GM19467 (cell line): Measurements from ENCODE around the gene CRB2.

Source experiments
- ATAC-seq: cut with Tn5 transposase; IDR thresholded peaks from one replicate; pipeline ENCODE4 v1.9.1; 2021; ENCODE audit warnings: mild to moderate bottlenecking, moderate library complexity; ENCODE audit not compliant: unreplicated experiment

Gene CRB2

DNA sequence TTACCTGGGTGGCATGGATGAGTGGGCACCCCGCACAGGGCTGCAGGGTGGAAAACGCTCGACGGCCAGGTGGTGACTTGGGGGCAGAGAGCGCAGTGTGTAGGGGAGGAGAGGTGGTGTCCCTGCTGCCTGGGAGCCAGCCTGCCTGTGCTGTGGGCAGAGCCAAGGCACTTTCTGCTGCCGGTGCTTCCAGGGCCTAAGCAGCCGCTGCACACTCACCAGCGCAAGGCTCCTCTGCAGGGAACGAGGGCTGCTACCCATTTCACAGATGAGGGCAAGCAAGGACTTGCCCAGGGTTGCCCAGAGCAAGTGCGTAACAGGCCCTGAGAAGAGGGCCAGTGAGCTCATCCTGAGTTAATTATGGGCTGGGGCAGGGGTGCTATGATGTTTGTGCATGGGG is 62.5 kb downstream of the CRB2 start:
- ATAC-seq, result no peak

DNA sequence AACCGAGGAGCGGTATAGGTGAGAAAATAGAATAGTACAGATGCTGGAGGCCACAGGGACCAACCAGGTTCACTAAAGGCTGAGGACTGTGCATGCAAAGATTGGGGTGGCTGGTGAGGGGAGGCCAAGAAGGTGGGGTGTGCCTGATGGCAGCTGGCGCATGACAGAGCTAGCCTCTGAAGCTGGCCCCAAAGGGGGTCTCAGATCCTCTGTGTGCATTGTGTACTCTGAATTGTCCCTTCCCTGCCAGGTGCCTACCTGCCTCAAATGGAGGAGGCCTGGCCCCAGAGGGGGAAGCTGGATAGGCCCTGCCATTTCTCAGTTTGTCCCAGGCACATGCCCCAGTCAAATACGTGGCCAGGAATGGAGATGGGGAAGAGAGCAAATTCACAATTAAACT is 63.1 kb downstream of the CRB2 start:
- no peak for ATAC-seq

DNA sequence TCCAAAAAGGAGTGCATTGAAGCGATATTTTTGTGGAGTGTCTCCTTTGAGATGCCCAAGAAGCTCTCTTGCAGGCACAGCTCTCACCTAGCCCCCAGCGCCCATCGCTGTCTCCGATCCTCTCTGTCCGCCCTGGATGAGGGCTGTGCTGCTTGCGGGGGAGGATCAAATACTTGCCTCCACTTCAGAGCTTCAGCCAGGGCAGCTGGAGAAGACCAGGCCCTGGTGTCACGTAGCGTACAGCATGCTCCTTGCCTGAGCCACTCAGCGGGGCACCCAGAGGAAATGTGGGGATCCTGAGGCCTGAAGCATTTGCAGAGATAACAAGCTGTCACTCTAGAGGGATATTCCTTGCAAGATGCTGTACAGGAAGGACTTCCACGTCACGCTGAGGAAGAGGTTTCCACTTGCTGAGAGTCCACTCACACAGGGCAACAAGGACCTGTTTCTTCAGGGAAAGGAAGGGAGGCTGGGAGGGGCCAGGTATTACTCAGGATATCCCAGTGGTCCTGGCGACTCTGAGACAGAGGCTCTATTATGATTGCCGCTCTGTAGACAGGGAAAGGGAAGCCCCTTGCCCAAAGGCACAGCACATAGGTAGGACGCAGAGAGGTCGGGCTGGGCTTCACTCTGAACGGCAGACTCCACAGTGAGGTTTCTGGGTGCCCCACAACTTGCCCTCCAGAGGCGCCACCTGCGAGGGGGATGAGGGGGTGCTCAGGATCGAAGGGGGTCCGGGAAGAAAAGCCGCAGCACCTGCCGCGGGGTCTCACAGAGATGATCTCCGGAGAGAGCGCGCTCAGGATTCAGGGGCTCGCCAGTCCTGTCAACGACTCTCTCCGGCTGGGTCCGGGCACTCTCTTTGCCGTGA is 64.0 kb downstream of the CRB2 start:
- ATAC-seq, result no peak

GRCh38 chr9:123420592-123421111 is 64.7 kb downstream of the CRB2 start:
- no peak for ATAC-seq

GRCh38 chr9:123421186-123421585 is 65.2 kb downstream of the CRB2 start:
- ATAC-seq, result no peak

DNA sequence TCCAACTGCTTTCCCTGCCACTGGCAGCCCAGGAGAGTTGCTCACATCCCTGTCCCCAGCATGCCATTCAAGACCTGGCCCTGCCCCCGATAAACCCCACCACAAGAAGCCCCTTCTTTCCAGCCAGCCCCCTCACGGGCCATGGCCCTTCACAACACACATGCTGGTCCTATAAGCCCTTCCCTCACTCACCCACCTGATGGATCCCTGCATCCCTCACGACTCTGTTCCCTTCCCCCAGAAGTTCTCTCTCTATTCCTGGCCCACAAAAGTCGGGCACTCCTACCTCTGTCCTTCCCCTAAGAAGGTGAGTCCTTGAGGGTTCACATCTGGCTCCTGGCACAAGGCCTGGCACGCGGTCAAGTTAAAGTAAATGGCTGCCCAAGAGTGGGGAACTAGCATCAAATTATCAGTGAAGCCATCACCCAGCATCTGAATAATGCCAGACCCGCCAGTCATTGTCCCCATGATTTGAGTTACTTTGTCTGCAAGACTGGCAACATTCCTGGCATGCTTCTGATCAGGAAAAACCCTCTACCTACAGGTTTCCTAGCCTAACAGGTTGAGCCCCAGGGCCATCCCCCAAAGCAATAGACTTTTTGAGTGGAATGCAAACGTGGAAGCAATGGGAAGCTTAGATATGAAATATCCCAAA is 65.9 kb downstream of the CRB2 start:
- no peak for ATAC-seq

GRCh38 chr9:123422635-123423310 is 66.8 kb downstream of the CRB2 start:
- ATAC-seq, result no peak

DNA sequence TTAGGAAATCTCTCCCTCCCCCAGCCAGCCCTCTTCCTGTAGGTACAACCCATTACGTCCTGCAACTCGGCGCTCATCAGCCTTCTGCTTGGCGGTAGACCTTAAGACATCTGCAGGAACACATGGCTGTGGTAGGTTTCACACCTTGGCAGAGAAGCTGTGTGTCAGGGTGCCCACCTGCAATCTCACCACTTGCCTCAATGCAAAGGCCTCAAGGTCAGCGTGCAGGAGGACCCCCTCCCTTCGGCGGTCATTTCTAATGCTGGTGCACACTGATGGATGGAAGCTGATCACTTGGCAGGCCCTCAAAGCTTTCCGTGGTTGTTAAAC is 67.3 kb downstream of the CRB2 start:
- no peak for ATAC-seq

DNA sequence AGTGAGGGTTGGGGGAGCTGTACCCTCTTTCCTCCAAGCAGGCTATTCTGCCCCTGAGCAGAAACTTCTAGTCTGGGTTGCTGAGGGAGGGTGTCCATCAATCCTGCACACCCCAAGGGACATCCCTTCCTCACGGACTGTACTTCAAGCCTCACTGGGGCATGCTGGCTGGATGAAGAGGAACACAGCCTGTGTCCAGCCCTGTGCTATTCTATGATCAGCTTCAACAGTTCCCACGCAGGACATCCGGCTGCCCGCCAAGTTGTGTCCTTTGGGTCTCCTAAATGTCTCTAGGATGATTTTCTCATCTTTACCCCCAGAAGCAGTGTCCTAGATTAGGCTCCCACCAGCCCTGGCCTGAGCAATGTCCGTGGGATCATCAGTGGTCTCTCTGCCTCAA is 68.1 kb downstream of the CRB2 start:
- no peak for ATAC-seq

- ATAC-seq, result no peak
Measured at GRCh38 chr9:123424552-123425225, 68.7 kb downstream of the CRB2 start.

DNA sequence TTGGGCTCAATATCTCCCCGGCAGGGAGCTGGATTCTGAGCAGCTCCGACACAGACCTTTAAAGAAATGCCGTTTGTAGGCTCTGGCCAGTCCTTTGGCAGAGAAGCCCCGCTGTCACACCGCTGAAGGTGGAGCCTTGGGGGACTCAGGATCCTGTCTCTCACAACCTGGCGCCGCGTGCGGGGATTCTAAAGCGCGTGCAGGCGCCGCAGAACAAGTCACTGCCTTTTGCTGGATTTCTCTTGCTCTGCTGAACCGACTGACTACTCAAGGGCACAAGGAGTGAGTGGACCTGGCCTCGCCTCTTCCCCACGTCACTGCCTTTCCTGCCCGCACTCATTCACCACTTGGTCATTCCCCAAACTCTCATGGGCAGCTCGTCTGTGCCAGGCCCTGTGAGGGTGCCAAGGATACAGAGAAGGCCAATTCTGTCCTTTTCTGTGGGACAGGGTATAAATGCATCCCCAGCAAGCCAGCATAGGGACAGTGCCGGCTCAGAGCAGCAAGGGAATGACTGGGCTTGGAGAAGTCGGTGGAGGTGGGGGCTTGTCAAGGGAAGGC is 69.3 kb downstream of the CRB2 start:
- ATAC-seq, result no peak

DNA sequence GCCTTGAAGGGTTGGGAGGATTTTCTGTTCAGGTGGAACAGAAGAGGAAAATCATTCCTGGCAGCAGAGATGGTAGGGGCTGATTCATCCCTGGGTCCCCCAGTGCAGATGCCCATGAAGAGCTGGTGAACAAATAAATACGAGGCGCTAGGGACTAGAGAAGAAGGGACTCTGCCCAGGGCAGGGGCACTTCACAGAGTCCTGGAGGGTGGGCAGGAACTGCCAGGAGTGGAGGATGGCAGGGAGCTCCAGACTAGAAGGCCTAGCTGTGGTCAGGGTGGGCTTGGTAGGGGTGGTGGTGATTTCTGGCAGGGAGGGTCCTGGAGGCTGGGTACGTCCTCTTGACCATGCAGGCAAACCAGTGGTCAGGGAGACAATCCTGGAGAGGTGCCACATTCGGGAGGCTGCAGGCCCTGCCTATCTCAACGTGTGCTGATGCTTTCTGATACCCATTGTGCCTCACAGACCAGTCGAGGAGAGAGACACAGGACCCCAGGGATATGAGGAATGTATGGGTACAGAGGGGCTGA is 69.9 kb downstream of the CRB2 start:
- ATAC-seq, result no peak

DNA sequence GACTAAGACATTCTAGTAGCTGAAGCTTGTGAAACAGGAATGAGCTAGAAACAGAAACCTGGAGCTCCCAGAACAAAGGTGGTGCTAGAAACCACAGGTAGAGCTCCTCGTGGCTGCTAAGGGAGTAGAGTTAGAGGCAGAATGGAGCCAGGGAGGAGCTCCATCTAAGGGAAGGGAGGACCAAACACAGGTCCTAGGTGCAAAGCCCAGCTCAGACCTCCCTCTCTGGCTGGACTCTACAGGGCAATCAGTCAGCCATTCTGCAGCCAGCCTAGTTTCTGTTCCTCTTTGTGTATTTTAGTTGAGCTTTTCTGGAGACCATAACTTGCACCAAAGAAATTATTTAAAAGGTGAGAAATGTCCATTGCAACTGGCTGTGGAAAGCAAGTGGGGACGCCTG is 70.4 kb downstream of the CRB2 start:
- peak; percentile 82 for ATAC-seq
